ENCODE results near the gene FAM171A1.
"Not testable (repeated sequence)": the region's sequence is repeated elsewhere in the genome, so short reads cannot be mapped to it uniquely, and the experiment has no call there.

FAM171A1 gene

DNA sequence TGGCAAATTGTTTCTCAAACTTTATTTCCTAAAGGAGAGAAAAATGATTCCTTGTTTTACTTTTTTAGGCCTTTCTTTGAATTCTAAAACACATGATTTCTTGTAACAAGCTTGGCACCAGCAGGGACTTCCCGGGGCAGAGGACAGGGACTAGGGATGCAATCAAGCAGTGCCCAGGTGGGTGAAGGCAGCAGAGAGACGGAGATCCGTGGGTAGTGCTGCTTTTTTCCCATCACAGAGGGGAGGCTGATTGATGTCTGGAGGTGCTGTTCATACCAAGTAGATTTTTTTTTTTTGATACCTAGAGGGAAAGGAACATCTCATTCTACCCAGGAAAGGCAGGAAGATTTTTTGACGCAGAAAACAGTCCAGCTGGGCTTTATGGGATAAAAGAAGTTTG lies 91.9 kb downstream of the FAM171A1 start:
- no peak for DNase-seq

GRCh38 chr10:15278786-15279185 lies 92.3 kb downstream of the FAM171A1 start:
- no peak for DNase-seq

DNA sequence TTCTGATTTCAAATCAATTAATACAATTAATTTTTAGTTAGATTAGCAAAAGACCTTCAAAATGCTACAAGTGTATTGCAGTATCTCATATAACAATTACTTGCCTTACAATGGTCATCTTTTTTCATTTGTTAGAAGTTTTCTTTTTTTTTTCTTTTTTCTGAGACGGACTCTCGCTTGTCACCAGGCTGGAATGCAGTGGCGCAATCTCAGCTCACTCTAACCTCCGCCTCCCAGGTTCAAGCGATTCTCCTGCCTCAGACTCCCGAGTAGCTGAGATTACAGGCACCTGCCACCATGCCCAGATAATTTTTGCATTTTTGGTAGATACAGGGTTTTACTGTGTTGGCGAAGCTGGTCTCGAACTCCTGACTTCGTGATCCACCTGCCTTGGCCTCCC lies 95.0 kb downstream of the FAM171A1 start:
- not testable (repeated sequence) for DNase-seq

- not testable (repeated sequence) for DNase-seq
Measured at GRCh38 chr10:15269838-15270237, 101.3 kb downstream of the FAM171A1 start.

- no peak for DNase-seq
Measured at GRCh38 chr10:15267496-15267895, 103.6 kb downstream of the FAM171A1 start.

DNA sequence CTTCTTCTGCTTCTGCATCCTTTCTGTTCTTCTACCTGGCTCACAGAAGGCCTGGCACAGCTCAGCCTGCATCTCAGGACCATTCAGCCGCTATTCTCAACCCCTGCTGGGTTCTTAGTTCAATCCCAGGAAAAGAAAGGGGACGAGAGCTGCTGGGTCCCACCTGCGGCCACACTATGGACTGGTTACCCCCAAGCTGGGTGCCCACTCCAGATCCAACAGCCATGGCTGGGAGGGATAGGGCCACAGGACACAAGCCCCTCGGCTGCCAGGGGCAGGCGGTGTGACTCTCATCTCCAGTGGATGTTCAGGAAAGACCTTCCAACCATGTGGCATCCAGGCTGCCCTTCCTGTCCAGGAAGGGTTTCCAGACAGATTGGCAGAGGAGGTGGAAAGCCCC lies 105.0 kb downstream of the FAM171A1 start:
- DNase-seq, result no peak

GRCh38 chr10:15265558-15265957 lies 105.5 kb downstream of the FAM171A1 start:
- DNase-seq, result no peak

GRCh38 chr10:15265056-15265455 lies 106.0 kb downstream of the FAM171A1 start:
- DNase-seq, result no peak

DNA sequence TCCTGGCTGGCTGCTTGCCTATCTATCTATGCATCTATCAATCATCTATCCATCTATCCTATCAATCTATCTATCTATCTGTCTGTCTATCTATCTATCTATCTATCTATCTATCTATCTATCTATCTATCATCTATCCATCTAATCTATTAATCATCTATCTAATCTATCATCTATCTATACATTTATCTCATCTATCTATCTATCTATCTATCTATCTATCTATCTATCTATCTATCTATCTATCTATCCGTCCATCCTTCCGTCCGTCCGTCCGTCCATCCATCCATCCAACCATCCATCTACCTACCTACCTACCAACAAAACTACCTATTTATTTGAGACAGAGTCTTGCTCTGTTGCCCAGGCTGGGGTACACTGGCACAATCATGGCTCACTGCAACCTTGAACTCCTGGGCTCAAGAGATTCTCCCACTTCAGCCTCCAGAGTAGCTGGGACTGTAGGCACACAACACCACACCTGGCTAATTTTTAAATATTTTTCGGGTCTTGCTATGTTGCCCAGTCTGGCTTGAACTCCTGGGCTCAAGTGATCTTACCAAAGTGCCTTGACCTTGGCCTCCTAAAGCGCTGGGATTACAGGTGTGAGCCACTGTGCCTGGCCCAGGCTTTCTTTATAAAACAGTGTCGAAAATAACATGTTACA lies 107.3 kb downstream of the FAM171A1 start:
- DNase-seq, result no peak

DNA sequence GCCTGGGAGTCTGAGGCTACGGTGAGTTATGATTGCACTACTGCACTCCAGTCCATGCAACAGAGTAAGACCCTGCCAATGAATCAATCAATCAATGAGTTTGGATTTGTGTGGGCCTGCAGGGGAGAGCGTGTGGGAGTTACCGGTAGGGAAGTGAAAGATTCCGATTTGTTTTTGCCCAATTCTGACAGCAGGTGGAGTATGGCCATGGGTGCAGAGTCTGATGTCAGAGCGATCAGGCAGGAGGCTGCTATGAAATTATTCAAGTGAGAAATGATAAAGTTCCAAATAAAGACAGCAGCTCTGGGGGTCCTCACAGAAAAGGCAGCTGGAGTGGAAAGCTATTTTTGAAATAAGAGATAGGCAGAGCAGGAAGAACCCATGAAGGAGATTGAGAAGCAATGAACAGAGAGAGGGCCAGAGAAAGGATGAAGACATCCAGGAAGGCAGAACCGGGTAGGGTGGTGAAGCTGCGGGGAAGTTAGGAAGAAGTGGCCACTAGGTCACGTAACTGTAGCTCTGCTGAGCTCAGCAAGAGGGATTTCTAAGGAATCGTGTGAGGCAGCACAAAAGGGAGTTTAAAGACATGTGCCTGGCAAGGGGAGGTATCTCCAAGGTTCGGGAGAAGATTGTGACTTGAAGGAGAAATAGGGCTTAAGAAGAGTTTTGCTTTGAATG lies 108.9 kb downstream of the FAM171A1 start:
- DNase-seq, result no peak

DNA sequence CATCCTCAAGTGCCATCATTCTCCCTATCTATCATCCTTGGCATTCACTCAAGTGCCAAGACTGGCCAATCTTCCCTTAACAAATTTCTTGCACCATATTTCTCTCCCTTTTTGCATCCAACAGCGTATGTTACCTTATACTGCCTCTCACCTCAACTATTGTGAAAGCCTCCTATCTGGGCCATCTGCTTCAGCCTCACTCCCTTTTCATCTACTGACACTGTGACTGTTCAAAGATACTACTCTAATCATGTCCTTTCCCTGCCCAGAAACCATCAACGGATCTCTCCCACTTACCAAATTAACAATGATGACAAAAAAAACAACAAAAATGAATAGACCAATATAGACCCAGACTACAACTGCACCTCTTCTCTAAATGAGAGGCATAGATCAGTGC lies 112.0 kb downstream of the FAM171A1 start:
- no peak for DNase-seq

DNA sequence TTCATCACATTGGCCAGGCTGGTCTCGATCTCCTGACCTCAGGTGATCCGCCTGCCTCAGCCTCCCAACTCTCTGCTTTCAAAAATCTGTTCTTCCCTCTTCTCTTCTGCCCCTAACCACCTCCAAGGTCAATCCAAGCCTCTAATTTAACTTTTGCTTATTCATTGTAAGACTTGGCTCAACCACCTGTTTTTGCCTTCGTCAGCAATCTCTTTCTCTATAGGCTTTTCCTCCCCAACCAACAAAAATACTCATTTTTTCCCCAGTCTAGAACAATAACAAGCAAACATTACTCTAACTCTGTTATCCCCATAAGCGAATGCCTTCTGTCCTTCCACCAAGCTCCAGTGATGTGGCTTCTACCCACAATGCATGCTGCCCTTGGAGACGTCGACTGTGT lies 112.8 kb downstream of the FAM171A1 start:
- no peak for DNase-seq

DNA sequence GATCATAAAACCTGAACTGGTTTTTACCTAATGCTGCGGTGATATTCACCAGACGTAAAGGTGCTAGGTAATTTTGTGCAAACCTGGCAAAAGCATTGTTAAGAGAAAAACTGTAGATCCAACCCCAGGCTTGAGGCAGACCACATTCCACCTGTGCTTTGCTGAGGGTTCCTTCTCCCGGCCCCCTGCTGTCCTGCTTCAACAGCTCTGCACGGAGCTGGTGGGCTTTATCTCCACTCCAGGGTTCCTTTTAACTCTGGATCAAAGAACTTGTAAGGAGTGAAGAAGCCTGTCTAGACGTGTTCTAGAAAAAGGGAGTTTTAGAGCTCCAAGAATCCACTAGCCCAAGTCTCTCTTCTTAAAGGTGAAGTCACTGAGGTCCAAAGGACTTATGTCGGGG lies 115.1 kb downstream of the FAM171A1 start:
- DNase-seq, result no peak

GRCh38 chr10:15254808-15255648 lies 116.1 kb downstream of the FAM171A1 start:
- peak in 1 of 2 donors; percentile 1 for DNase-seq

DNA sequence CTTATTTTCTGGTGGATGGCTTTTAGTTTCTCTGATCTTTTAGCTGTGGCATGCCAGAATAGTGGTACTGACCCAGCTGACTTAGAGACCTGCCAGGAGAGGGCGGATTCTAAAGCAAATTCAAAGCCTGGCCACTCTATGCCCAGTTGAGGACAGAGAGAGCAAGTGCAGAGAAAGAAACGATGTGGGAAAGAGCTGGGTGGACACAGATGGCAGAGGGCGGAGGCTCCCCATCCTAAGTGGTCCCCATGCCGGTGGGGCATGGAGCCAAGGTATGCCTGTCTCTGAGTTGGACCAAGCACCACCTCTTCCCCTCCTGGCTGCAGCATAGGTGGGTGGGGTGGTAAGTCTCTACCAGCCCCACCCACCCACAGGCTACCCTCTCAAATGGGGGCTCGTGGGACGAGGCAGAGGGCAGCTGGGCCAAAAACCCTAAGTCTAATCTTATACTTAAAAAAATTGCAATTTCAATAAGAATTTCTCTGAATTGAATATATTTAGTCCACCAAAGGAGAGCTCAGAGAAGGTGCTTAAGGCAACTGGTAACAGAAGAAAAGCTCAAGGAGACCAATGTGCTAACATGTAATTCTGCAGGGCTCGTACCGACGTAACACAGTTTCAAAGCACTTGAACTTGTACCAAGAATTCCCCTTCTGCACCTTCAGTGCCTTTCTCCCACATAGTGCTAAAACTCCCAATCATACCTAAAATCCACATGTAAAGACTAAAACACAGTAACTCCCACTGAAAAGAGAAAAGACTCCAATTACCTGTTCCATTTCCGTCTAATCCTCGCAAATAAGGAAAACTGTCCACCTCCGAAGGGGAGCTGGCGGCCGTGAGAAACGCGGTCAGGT lies 116.9 kb downstream of the FAM171A1 start:
- DNase-seq, result no peak

DNA sequence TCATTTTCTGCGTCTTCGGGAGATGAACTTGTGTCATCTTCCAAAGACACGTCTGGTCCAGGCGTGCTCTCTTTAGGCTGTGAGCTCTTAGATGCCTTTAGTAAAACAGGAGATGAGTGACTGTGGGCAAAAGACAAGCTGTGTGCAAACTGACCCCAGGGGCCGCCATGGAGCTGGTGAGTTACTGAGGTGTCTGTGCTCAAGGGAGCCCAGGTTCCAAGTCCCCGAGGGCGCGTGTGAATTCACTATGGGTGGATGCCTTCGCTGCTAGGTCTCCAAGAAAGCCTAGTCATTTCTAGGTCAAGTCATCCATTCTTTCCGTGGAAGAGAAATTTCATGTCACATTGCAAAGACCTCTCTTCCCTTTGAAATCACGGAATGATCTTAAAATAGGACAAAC lies 118.7 kb downstream of the FAM171A1 start:
- DNase-seq, result no peak

- no peak for DNase-seq
Measured at GRCh38 chr10:15251791-15252380, 119.2 kb downstream of the FAM171A1 start.

DNA sequence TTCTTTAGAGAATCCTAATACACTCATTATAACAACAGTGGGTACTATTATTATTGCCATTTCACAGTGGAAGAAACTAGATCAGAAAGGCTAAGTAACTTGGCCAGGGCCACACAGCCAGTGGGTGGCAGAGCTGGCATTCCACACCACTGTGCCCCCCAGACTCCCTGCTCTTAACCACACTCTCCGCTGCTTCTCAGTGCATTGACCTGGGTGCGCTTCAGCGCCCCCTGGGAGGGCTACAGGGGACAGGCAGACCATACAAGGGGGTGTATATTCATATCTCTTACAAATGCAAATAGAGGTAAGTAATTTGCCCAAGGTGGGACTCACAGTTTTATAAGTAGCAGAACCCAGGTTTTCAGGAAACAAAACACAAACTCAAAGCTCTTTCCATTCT lies 125.6 kb downstream of the FAM171A1 start:
- DNase-seq, result no peak

GRCh38 chr10:15244635-15245197 lies 126.4 kb downstream of the FAM171A1 start:
- DNase-seq, result no peak

DNA sequence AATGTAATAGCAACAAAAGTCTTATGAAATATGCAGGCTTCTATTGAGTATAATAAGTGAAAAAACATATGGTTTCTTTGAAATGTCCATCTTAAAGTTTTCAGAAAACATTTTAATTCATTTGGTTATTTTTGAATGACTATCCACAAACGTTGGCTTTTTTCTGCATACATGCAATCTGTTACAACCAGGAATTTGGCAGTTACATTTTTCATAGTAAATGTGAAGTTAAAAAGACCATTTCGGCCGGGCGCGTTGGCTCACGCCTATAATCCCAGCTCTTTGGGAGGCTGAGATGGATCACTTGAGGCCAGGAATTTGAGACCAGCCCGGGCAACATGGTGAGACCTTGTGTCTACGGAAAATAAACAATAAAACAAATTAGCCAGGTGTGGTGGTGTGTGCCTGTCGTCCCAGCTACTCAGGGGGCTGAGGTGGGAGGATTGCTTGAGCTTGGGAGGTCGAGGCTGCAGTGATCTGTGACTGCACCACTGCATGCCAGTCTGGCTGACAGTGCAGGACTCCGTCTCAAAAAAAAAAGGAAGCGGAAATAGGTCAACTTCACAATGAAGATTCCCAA lies 128.7 kb downstream of the FAM171A1 start:
- no peak for DNase-seq

DNA sequence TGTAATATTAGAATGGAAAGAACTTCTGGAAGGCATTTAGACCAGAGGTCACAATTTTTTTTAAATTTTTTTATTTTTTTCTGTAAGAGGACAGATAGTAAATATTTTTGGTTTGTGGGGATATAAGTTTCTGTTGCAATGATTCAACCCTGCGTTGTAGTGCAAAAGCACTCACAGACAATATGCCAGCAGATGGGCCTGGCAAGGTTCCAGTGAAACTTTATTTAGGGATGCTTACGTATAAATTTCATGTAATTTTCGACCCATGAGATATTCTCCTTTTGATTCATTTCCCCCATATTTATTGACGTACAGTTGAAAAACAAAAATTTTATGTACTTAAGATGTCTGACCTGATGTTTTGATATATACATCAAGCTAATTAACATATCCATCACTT lies 129.8 kb downstream of the FAM171A1 start:
- no peak for DNase-seq

Data from inflammatory macrophage (primary cell).